GM23338 (cell line): ENCODE data around the gene THSD4. TPM values are rescaled to one million over a fixed set of nuclear protein-coding genes. Genes with fewer than 3 reads are reported as not detected.

Source experiments
- ATAC-seq: fragments of 200-7000 bp; cut with Tn5 transposase; 3 replicates; pipeline ENCODE4 v1.9.1; 2020
- DNase-seq: peaks from one replicate; pipeline ENCODE4 v3.0.0-alpha.2; 2015; ENCODE audit warnings: low spot score
- H2AFZ ChIP-seq: fragments of 200-600 bp; sonication (generic); 2 replicates; pipeline ENCODE4 v1.8.0; 2016; ENCODE audit warnings: antibody characterized with exemption, mild to moderate bottlenecking, moderate library complexity
- H3F3A ChIP-seq: fragments of 200-600 bp; sonication (generic); replicated peaks from 2 replicates; pipeline ENCODE4 v1.8.0; 2017; ENCODE audit warnings: antibody characterized with exemption, mixed run types, low read depth
- H3K27ac ChIP-seq: fragments of 200-600 bp; sonication (generic); 2 replicates; pipeline ENCODE4 v1.6.1; 2016; ENCODE audit warnings: low read depth
- H3K27me3 ChIP-seq: fragments of 200-600 bp; sonication (generic); 2 replicates; pipeline ENCODE4 v1.8.0; 2016; ENCODE audit warnings: mild to moderate bottlenecking, mixed run types, moderate library complexity; ENCODE audit not compliant: insufficient read depth
- H3K36me3 ChIP-seq: fragments of 200-600 bp; sonication (generic); 2 replicates; pipeline ENCODE4 v1.8.0; 2016; ENCODE audit warnings: mild to moderate bottlenecking; ENCODE audit not compliant: insufficient read depth
- H3K4me1 ChIP-seq: fragments of 200-600 bp; sonication (generic); 2 replicates; pipeline ENCODE4 v1.8.0; 2016; ENCODE audit warnings: mild to moderate bottlenecking, moderate library complexity; ENCODE audit not compliant: insufficient read depth
- H3K4me2 ChIP-seq: fragments of 200-600 bp; sonication (generic); 2 replicates; pipeline ENCODE4 v1.7.1; 2017; ENCODE audit warnings: mixed run types
- H3K4me3 ChIP-seq: fragments of 200-600 bp; sonication (generic); 2 replicates; pipeline ENCODE4 v1.6.1; 2016; ENCODE audit warnings: mixed run types
- H3K79me2 ChIP-seq: fragments of 200-600 bp; sonication (generic); replicated peaks from 2 replicates; pipeline ENCODE4 v1.8.0; 2017; ENCODE audit warnings: mild to moderate bottlenecking; ENCODE audit not compliant: insufficient read depth
- H3K9me2 ChIP-seq: fragments of 200-600 bp; sonication (generic); 2 replicates; pipeline ENCODE4 v1.8.0; 2017; ENCODE audit not compliant: insufficient read depth
- H4K20me1 ChIP-seq: fragments of 200-600 bp; sonication (generic); replicated peaks from 2 replicates; pipeline ENCODE4 v1.8.0; 2017; ENCODE audit warnings: mild to moderate bottlenecking; ENCODE audit not compliant: insufficient read depth
- H3K27ac Mint-ChIP-seq: 2 replicates; pipeline ENCODE4 v1.8.0; 2020; ENCODE audit warnings: inconsistent platforms, mild to moderate bottlenecking, moderate library complexity, mixed read lengths
- H3K27me3 Mint-ChIP-seq: 3 replicates; pipeline ENCODE4 v1.8.0; 2022; ENCODE audit warnings: low read depth, mild to moderate bottlenecking, moderate library complexity, mixed read lengths, inconsistent platforms; ENCODE audit not compliant: insufficient read depth, poor library complexity
- H3K36me3 Mint-ChIP-seq: 3 replicates; pipeline ENCODE4 v1.8.0; 2021; ENCODE audit warnings: low read depth, mild to moderate bottlenecking, inconsistent platforms, moderate library complexity, mixed read lengths
- H3K4me1 Mint-ChIP-seq: 3 replicates; pipeline ENCODE4 v1.8.0; 2020; ENCODE audit warnings: mild to moderate bottlenecking, inconsistent platforms, mixed read lengths
- H3K4me3 Mint-ChIP-seq: 3 replicates; pipeline ENCODE4 v1.8.0; 2021; ENCODE audit warnings: moderate library complexity, mild to moderate bottlenecking, inconsistent platforms, mixed read lengths
- H3K9me3 Mint-ChIP-seq: 3 replicates; pipeline ENCODE4 v1.8.0; 2020; ENCODE audit warnings: moderate library complexity, mild to moderate bottlenecking, inconsistent platforms, mixed read lengths
- CREB1 ChIP-seq: fragments of 250-450 bp; sonication (Bioruptor Pico); IDR thresholded peaks from 2 replicates; pipeline ENCODE4 v1.5.0; 2020; ENCODE audit warnings: low read depth, mild to moderate bottlenecking, moderate library complexity
- EZH2 ChIP-seq: fragments of 200-600 bp; sonication (generic); IDR thresholded peaks from one replicate; pipeline ENCODE4 v1.8.0; 2017; ENCODE audit warnings: antibody characterized with exemption, mild to moderate bottlenecking, low read depth; ENCODE audit not compliant: unreplicated experiment
- EZH2phosphoT487 ChIP-seq: fragments of 200-600 bp; sonication (generic); IDR thresholded peaks from one replicate; pipeline ENCODE4 v1.8.1; 2018; ENCODE audit warnings: antibody characterized with exemption; ENCODE audit not compliant: unreplicated experiment
- JUNB ChIP-seq: IDR thresholded peaks from one replicate; pipeline ENCODE4 v1.6.1; 2016; ENCODE audit warnings: antibody characterized with exemption; ENCODE audit not compliant: unreplicated experiment
- NANOG ChIP-seq: IDR thresholded peaks from 2 replicates; pipeline ENCODE4 v1.6.1; 2016; ENCODE audit warnings: antibody characterized with exemption, borderline replicate concordance
- POLR2AphosphoS5 ChIP-seq: IDR thresholded peaks from 2 replicates; pipeline ENCODE4 v1.6.1; 2016; ENCODE audit warnings: antibody characterized with exemption, low read depth
- STAT1 ChIP-seq: IDR thresholded peaks from one replicate; pipeline ENCODE4 v1.6.1; 2016; ENCODE audit warnings: antibody characterized with exemption; ENCODE audit not compliant: unreplicated experiment
- ZNF331 ChIP-seq: fragments of 250-450 bp; sonication (Bioruptor Pico); IDR thresholded peaks from 2 replicates; pipeline ENCODE4 v1.5.0; 2020; ENCODE audit warnings: low read depth, mild to moderate bottlenecking, moderate library complexity
- polyA plus RNA-seq: library from polyadenylated mRNA; unstranded; fragments of >200 nt; fragmentation: Nextera tagmentation; extraction: Ambion mirVana; gene quantifications from 2 replicates; pipeline ENCODE4 v1.2.1, GENCODE V29; 2016
- total RNA-seq: library from RNA; depleted of rRNA; stranded (reverse); fragments of >200 nt; shearing (Covaris generic); gene quantifications from 2 replicates; pipeline ENCODE4 v1.2.3, GENCODE V29; 2014
- TF ChIP-seq, protein P1 (sequence below): fragments of 250-450 bp; sonication (Bioruptor Pico); IDR thresholded peaks from 2 replicates; pipeline ENCODE4 v1.5.0; 2020; ENCODE audit warnings: mild to moderate bottlenecking, moderate library complexity
- TF ChIP-seq, protein P2 (sequence below): IDR thresholded peaks from 2 replicates; pipeline ENCODE4 v1.6.1; 2016; ENCODE audit warnings: antibody characterized with exemption
- TF ChIP-seq, protein P3 (sequence below), 2 experiments: fragments of 200-600 bp in 1 of 2; sonication (generic) in 1 of 2; conservative IDR thresholded peaks; 2 replicates each; pipeline versions ENCODE4 v1.5.1 to v1.6.1; 2016 to 2017; ENCODE audit warnings: antibody characterized with exemption in 2 of 2, low read depth in 2 of 2, mild to moderate bottlenecking in 2 of 2, moderate library complexity in 1 of 2
- TF ChIP-seq, protein P4 (sequence below): IDR thresholded peaks from one replicate; pipeline ENCODE4 v1.6.1; 2018; ENCODE audit warnings: antibody characterized with exemption; ENCODE audit not compliant: unreplicated experiment

Gene THSD4
- total and polyA plus RNA-seq, 2 experiments from 2014 or later, result 2.0 to 7.4 TPM

DNA sequence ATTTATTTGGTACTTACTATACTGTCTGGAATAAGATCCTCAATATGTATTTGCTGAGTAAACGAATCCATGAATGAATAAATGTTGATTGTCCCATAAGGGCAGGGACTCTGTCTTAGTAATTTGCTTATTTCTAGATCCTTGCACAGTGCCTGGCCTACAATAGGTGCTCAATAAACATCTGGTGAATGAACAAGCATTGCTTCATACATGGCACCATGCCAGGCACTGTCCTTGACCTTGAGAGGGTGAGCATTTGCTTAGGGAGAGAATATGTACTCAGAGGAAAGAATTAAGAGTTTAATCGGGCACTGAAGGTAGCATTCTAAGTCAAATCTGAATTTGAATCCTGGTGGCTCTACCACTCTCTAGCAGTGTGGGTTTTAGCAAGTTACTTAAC lies 282.1 kb downstream of the THSD4 start:
- Histone ChIP-seq H3K4me2 (no peak overlapping the region), H3K27me3 (no peaks in the 10 kb centered on the region), H3K36me3 (no peaks in the 10 kb centered on the region), H3K27ac (no peak overlapping the region), H4K20me1 (no peaks in the 10 kb centered on the region), H3K4me1 (peaks cover 8% of the 10 kb centered on the region), H2AFZ (no peak overlapping the region), H3K4me3 (no peak overlapping the region), H3F3A (no peaks in the 10 kb centered on the region), H3K9me2 (no peaks in the 10 kb centered on the region), H3K79me2 (no peaks in the 10 kb centered on the region)
- Mint-ChIP-seq H3K27me3 (peaks cover 6% of the 10 kb centered on the region), H3K4me3 (no peak overlapping the region), H3K27ac (no peak overlapping the region), H3K9me3 (no peaks in the 10 kb centered on the region), H3K4me1 (peaks cover 14% of the 10 kb centered on the region), H3K36me3 (no peaks in the 10 kb centered on the region)
- ATAC-seq, result no peak
- TF ChIP-seq, protein P1, sequence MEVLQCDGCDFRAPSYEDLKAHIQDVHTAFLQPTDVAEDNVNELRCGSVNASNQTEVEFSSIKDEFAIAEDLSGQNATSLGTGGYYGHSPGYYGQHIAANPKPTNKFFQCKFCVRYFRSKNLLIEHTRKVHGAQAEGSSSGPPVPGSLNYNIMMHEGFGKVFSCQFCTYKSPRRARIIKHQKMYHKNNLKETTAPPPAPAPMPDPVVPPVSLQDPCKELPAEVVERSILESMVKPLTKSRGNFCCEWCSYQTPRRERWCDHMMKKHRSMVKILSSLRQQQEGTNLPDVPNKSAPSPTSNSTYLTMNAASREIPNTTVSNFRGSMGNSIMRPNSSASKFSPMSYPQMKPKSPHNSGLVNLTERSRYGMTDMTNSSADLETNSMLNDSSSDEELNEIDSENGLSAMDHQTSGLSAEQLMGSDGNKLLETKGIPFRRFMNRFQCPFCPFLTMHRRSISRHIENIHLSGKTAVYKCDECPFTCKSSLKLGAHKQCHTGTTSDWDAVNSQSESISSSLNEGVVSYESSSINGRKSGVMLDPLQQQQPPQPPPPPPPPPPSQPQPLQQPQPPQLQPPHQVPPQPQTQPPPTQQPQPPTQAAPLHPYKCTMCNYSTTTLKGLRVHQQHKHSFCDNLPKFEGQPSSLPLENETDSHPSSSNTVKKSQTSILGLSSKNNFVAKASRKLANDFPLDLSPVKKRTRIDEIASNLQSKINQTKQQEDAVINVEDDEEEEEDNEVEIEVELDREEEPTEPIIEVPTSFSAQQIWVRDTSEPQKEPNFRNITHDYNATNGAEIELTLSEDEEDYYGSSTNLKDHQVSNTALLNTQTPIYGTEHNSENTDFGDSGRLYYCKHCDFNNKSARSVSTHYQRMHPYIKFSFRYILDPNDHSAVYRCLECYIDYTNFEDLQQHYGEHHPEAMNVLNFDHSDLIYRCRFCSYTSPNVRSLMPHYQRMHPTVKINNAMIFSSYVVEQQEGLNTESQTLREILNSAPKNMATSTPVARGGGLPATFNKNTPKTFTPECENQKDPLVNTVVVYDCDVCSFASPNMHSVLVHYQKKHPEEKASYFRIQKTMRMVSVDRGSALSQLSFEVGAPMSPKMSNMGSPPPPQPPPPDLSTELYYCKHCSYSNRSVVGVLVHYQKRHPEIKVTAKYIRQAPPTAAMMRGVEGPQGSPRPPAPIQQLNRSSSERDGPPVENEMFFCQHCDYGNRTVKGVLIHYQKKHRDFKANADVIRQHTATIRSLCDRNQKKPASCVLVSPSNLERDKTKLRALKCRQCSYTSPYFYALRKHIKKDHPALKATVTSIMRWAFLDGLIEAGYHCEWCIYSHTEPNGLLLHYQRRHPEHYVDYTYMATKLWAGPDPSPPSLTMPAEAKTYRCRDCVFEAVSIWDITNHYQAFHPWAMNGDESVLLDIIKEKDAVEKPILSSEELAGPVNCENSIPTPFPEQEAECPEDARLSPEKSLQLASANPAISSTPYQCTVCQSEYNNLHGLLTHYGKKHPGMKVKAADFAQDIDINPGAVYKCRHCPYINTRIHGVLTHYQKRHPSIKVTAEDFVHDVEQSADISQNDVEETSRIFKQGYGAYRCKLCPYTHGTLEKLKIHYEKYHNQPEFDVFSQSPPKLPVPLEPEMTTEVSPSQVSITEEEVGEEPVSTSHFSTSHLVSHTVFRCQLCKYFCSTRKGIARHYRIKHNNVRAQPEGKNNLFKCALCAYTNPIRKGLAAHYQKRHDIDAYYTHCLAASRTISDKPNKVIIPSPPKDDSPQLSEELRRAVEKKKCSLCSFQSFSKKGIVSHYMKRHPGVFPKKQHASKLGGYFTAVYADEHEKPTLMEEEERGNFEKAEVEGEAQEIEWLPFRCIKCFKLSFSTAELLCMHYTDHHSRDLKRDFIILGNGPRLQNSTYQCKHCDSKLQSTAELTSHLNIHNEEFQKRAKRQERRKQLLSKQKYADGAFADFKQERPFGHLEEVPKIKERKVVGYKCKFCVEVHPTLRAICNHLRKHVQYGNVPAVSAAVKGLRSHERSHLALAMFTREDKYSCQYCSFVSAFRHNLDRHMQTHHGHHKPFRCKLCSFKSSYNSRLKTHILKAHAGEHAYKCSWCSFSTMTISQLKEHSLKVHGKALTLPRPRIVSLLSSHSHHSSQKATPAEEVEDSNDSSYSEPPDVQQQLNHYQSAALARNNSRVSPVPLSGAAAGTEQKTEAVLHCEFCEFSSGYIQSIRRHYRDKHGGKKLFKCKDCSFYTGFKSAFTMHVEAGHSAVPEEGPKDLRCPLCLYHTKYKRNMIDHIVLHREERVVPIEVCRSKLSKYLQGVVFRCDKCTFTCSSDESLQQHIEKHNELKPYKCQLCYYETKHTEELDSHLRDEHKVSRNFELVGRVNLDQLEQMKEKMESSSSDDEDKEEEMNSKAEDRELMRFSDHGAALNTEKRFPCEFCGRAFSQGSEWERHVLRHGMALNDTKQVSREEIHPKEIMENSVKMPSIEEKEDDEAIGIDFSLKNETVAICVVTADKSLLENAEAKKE (CRISPR knock-in tag), result no peak
- TF ChIP-seq POLR2AphosphoS5, result no peak
- TF ChIP-seq EZH2, result no peak
- TF ChIP-seq NANOG, result no peak
- no peak for TF ChIP-seq ZNF331 (CRISPR knock-in tag)
- no peak for TF ChIP-seq CREB1 (CRISPR knock-in tag)
- TF ChIP-seq JUNB, result no peak
- TF ChIP-seq, protein P2, sequence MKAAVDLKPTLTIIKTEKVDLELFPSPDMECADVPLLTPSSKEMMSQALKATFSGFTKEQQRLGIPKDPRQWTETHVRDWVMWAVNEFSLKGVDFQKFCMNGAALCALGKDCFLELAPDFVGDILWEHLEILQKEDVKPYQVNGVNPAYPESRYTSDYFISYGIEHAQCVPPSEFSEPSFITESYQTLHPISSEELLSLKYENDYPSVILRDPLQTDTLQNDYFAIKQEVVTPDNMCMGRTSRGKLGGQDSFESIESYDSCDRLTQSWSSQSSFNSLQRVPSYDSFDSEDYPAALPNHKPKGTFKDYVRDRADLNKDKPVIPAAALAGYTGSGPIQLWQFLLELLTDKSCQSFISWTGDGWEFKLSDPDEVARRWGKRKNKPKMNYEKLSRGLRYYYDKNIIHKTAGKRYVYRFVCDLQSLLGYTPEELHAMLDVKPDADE, result no peak
- no peak for TF ChIP-seq EZH2phosphoT487
- TF ChIP-seq, protein P3, sequence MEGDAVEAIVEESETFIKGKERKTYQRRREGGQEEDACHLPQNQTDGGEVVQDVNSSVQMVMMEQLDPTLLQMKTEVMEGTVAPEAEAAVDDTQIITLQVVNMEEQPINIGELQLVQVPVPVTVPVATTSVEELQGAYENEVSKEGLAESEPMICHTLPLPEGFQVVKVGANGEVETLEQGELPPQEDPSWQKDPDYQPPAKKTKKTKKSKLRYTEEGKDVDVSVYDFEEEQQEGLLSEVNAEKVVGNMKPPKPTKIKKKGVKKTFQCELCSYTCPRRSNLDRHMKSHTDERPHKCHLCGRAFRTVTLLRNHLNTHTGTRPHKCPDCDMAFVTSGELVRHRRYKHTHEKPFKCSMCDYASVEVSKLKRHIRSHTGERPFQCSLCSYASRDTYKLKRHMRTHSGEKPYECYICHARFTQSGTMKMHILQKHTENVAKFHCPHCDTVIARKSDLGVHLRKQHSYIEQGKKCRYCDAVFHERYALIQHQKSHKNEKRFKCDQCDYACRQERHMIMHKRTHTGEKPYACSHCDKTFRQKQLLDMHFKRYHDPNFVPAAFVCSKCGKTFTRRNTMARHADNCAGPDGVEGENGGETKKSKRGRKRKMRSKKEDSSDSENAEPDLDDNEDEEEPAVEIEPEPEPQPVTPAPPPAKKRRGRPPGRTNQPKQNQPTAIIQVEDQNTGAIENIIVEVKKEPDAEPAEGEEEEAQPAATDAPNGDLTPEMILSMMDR (conservative IDR thresholded peaks at IDR 0.05; ENCODE audit: low read depth in 2 of 2), result no peak
- TF ChIP-seq STAT1, result no peak
- TF ChIP-seq, protein P4, sequence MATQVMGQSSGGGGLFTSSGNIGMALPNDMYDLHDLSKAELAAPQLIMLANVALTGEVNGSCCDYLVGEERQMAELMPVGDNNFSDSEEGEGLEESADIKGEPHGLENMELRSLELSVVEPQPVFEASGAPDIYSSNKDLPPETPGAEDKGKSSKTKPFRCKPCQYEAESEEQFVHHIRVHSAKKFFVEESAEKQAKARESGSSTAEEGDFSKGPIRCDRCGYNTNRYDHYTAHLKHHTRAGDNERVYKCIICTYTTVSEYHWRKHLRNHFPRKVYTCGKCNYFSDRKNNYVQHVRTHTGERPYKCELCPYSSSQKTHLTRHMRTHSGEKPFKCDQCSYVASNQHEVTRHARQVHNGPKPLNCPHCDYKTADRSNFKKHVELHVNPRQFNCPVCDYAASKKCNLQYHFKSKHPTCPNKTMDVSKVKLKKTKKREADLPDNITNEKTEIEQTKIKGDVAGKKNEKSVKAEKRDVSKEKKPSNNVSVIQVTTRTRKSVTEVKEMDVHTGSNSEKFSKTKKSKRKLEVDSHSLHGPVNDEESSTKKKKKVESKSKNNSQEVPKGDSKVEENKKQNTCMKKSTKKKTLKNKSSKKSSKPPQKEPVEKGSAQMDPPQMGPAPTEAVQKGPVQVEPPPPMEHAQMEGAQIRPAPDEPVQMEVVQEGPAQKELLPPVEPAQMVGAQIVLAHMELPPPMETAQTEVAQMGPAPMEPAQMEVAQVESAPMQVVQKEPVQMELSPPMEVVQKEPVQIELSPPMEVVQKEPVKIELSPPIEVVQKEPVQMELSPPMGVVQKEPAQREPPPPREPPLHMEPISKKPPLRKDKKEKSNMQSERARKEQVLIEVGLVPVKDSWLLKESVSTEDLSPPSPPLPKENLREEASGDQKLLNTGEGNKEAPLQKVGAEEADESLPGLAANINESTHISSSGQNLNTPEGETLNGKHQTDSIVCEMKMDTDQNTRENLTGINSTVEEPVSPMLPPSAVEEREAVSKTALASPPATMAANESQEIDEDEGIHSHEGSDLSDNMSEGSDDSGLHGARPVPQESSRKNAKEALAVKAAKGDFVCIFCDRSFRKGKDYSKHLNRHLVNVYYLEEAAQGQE, result no peak
- DNase-seq, result no peak
